ENCODE data around the gene ATG2A.

- no peak for TF ChIP-seq POLR2A (IDR thresholded peaks at IDR 0.05; ENCODE audit: low read depth, low read length)
- TF ChIP-seq, protein P1, sequence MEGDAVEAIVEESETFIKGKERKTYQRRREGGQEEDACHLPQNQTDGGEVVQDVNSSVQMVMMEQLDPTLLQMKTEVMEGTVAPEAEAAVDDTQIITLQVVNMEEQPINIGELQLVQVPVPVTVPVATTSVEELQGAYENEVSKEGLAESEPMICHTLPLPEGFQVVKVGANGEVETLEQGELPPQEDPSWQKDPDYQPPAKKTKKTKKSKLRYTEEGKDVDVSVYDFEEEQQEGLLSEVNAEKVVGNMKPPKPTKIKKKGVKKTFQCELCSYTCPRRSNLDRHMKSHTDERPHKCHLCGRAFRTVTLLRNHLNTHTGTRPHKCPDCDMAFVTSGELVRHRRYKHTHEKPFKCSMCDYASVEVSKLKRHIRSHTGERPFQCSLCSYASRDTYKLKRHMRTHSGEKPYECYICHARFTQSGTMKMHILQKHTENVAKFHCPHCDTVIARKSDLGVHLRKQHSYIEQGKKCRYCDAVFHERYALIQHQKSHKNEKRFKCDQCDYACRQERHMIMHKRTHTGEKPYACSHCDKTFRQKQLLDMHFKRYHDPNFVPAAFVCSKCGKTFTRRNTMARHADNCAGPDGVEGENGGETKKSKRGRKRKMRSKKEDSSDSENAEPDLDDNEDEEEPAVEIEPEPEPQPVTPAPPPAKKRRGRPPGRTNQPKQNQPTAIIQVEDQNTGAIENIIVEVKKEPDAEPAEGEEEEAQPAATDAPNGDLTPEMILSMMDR (IDR thresholded peaks at IDR 0.05; ENCODE audit: extremely low read depth in 1 of 2, insufficient read depth in 1 of 2, low read depth in 1 of 2, low read length in 2 of 2) = no peak
- TF ChIP-seq JUN (IDR thresholded peaks at IDR 0.05; ENCODE audit: borderline replicate concordance, insufficient read depth, insufficient read length, low read depth) = no peak
- no peak for TF ChIP-seq EZH2 (IDR thresholded peaks at IDR 0.05; ENCODE audit: borderline replicate concordance, low read depth, low read length, severe bottlenecking)
- TF ChIP-seq POLR2AphosphoS5 (IDR thresholded peaks at IDR 0.05; ENCODE audit: insufficient read depth, low read depth, low read length) = no peak
- no peak for TF ChIP-seq MAX (IDR thresholded peaks at IDR 0.05; ENCODE audit: insufficient read depth, insufficient read length)
- TF ChIP-seq MYC (IDR thresholded peaks at IDR 0.05; ENCODE audit: low read depth, low read length) = no peak
- no peak for TF ChIP-seq GATA2 (IDR thresholded peaks at IDR 0.05; ENCODE audit: insufficient read depth, insufficient read length, low read depth, low read length)
Observed at GRCh38 chr11:64954201-64954600, 37.2 kb upstream of the ATG2A start.
